Activated naive CD4-positive, alpha-beta T cell treated with anti-CD3 and anti-CD28 coated beads for 36 hours (primary cell): ENCODE results near the gene TENT5C. TPM values are rescaled to one million over a fixed set of nuclear protein-coding genes. Genes with fewer than 3 reads are reported as not detected.
A peak's percentile ranks its signal among the peaks of the same experiment; 100 is the strongest.

Experiments used
- CTCF ChIA-PET: fragments of 350-600 bp; sonication (Branson Sonifier 250); formaldehyde crosslinking; loops from one replicate; lab custom pipeline; 2021; ENCODE audit warnings: antibody characterized with exemption; lab: Charles Lee
- DNase-seq: peaks from one replicate; pipeline ENCODE4 v3.0.0-alpha.2; 2020
- H3K27ac Mint-ChIP-seq: one replicate; pipeline ENCODE4 v1.8.0; 2021; ENCODE audit warnings: mild to moderate bottlenecking, mixed read lengths
- H3K27me3 Mint-ChIP-seq: one replicate; pipeline ENCODE4 v1.8.0; 2021; ENCODE audit warnings: low read depth, mixed read lengths
- H3K36me3 Mint-ChIP-seq: one replicate; pipeline ENCODE4 v1.8.0; 2021; ENCODE audit warnings: low read depth, mixed read lengths
- H3K4me1 Mint-ChIP-seq: one replicate; pipeline ENCODE4 v1.8.0; 2021; ENCODE audit warnings: low read depth, mixed read lengths
- H3K4me3 Mint-ChIP-seq: one replicate; pipeline ENCODE4 v1.8.0; 2021; ENCODE audit warnings: mild to moderate bottlenecking, moderate library complexity, mixed read lengths
- H3K9me3 Mint-ChIP-seq: one replicate; pipeline ENCODE4 v1.8.0; 2021; ENCODE audit warnings: mixed read lengths
- intact Hi-C: fragments of 100-400 bp; cut with micrococcal nuclease; formaldehyde crosslinking; loops from one replicate; pipeline ENCODE4 v1.15.1; 2023
- total RNA-seq, 2 experiments: library from RNA; stranded (reverse); gene quantifications; one replicate each; pipeline ENCODE4 v1.2.3, GENCODE V29; 2021

The TENT5C gene
- total RNA-seq, 2 experiments from 2014 or later: 10.7 to 11.2 TPM

DNA sequence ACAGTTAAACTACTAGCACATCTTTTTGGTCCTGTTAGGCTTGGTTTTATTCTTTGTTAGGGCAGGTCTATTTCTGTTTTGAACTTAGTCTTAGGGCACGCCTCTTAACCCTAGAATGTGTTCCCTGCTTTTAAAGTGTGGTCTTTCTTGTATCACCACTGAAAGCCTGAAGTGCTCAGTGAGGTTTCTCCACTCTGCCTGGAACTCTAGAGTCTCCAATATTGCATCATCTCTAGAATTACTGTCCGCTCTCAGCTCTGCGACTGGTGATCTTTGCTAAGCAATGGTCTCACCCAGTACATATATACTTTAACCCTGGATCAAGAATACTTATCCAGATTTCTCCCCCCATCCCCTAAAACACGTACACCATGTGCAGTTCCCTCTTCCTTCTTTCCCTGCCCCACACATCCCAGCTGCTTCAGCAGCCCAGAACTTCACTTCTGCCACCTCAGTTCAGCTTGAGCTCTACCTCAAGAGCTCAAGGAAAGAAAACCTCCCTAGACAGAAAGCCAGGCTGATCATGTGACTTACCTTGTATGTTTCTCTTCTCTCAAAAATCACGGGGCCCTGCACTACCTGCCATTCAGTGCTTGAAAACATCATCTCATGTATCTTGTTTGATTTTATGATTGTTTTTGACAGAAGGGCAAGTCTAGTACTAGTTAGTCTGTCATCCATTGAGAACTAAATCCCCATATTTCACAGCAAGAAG, 59.9 kb downstream of the TENT5C start:
- H3K27me3 Mint-ChIP-seq: peaks cover 6% of the 10 kb centered on the region
- CTCF ChIA-PET: interaction anchor here (0.8 to 3.9 kb wide), 7 partner anchors 9 to 131 kb away, joined by 3 to 24 read pairs (median 4); no protein-coding TSS in a partner anchor
- H3K27ac Mint-ChIP-seq: peak overlapping the region; percentile 71
- H3K36me3 Mint-ChIP-seq: peaks cover 8% of the 10 kb centered on the region
- no peak overlapping the region for H3K4me3 Mint-ChIP-seq
- peaks cover 9% of the 10 kb centered on the region for H3K9me3 Mint-ChIP-seq
- DNase-seq: no peak
- intact Hi-C loops: loop anchor here (2.0 kb wide), 3 partner anchors 897 to 1475 kb away; partner anchors contain the start of gene WARS2
- peaks cover 57% of the 10 kb centered on the region for H3K4me1 Mint-ChIP-seq

DNA sequence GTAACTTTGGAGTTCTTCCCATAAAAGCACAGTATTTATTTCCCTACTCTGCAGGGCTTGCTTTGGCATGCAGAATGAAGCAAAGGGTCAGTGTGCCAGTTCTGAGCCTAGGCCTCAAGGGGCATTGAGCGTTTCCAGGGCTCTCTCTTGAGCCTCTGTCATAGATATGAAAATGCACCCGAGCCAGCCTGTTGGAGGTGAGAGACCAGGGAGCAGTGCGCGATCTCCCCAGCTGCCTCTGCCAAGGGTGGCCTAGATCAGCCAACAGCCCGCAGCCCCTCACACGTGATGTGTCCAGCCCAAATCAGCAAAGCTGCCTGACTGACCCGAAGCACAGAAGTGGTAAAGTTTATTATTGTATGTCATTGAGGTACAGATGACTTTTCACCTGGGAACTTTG, 63.7 kb downstream of the TENT5C start:
- Mint-ChIP-seq H3K9me3 (no peaks in the 10 kb centered on the region), H3K4me3 (no peak overlapping the region), H3K4me1 (peaks cover 26% of the 10 kb centered on the region), H3K36me3 (peaks cover 2% of the 10 kb centered on the region), H3K27ac (no peak overlapping the region), H3K27me3 (peaks cover 13% of the 10 kb centered on the region)
- intact Hi-C loops: no loop called here
- CTCF ChIA-PET: interaction anchor here (0.7 to 3.0 kb wide), 4 partner anchors 78 to 135 kb away, joined by 4 to 13 read pairs (median 4); no protein-coding TSS in a partner anchor
- no peak for DNase-seq

DNA sequence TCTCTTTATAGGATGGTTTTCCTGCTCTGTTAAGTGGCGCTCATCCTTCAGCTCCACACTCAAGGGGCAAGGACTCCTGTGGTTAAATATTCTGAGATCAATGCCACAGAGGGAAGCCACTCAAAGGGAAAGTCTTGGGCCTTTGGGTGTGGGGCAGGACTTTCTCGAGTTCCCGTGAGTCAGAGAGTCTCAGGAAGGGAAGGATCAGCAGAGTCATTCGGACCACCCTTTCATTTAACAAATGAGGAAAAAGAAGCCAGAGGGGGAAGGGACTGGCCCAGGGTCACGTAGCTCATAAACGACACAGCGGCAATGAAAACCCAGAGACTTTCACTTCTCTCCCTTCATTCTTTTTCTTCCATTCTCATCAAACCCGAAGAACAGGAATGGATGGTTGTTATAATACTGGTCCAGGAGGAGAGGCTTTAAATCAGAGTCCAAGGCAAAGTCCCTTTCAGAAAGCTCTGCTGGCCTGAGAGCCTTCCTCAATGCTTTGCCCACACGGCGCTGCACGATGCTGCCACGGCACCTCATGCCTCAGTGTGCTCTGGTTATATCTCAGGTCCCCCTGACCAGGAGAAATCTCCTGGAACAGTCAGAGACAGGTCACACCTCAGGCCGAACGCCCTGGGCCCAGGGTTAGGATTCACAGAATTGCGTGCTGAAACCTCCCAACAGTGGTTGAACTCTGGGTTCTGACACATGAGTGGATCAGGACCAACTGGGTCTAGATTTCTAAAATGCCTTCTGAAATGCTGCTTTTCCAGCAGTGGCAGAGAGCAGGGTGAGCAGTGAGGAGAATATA, 65.3 kb downstream of the TENT5C start:
- H3K36me3 Mint-ChIP-seq: peaks cover 2% of the 10 kb centered on the region
- DNase-seq: no peak
- intact Hi-C loops: no loop called here
- no peak overlapping the region for H3K4me3 Mint-ChIP-seq
- CTCF ChIA-PET: interaction anchor here (1.0 to 3.0 kb wide), 2 partner anchors 123 to 136 kb away, joined by 3 to 13 read pairs; no protein-coding TSS in a partner anchor
- no peak overlapping the region for H3K27ac Mint-ChIP-seq
- no peaks in the 10 kb centered on the region for H3K9me3 Mint-ChIP-seq
- H3K27me3 Mint-ChIP-seq: peaks cover 13% of the 10 kb centered on the region
- H3K4me1 Mint-ChIP-seq: peaks cover 10% of the 10 kb centered on the region

- intact Hi-C loops: no loop called here
These were observed 66.1 kb downstream of the TENT5C start for GRCh38 chr1:117671781-117672501.

DNA sequence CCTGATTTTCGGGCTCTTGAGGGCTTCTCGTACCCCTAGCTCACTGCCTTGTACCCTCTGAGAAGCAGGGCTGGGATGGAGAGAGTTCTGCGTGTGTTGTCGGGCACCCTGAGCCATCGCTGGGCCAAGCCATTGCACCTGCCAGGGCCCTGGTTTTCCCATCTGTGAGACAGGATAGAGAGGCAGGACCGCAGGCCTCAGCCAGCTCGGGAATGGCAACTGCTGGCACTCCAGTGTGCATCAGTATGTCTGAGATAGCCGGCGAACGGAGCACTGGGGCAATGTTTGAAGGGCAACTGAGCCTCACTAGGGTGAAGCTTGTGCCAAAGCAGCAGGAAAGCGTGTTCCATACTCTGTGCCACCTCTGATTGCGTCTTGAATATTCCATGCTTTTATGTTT, 66.9 kb downstream of the TENT5C start:
- Mint-ChIP-seq H3K4me3 (no peak overlapping the region), H3K27ac (no peak overlapping the region), H3K36me3 (no peaks in the 10 kb centered on the region), H3K4me1 (peaks cover 5% of the 10 kb centered on the region), H3K9me3 (no peaks in the 10 kb centered on the region), H3K27me3 (peaks cover 11% of the 10 kb centered on the region)
- DNase-seq: no peak
- CTCF ChIA-PET: interaction anchor here (0.6 to 5.9 kb wide), 6 partner anchors 17 to 138 kb away, joined by 3 to 41 read pairs (median 8); no protein-coding TSS in a partner anchor
- intact Hi-C loops: no loop called here

More at GRCh38 chr1:117671781-117672501, 66.1 kb downstream of the TENT5C start:
- DNase-seq: peak; percentile 40
- Mint-ChIP-seq H3K27me3 (peaks cover 11% of the 10 kb centered on the region), H3K4me3 (no peak overlapping the region), H3K36me3 (no peaks in the 10 kb centered on the region), H3K4me1 (peaks cover 8% of the 10 kb centered on the region), H3K27ac (no peak overlapping the region), H3K9me3 (no peaks in the 10 kb centered on the region)
- CTCF ChIA-PET: interaction anchor here (0.6 to 5.9 kb wide), 5 partner anchors 18 to 137 kb away, joined by 3 to 41 read pairs (median 3); no protein-coding TSS in a partner anchor

DNA sequence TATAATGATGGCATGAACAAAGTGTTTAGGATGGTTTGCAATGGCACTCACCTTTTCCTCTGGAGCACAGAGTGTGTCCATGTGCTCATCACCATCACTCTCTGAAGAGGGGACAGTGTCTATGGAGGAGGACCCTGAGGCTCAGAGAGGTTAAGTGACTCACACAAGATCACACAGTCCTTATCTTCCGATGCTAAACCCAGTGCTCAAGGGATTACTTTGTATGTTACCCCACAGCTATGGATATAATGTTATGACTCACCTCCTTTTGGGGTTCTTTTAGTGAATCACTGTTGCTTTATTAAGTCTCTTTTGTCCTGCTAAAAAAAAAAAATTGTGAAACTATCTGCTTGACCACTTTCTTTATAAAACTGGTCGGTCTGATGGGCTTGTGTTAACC, 67.6 kb downstream of the TENT5C start:
- DNase-seq: no peak
- intact Hi-C loops: no loop called here
- peaks cover 4% of the 10 kb centered on the region for H3K4me1 Mint-ChIP-seq
- peaks cover 11% of the 10 kb centered on the region for H3K27me3 Mint-ChIP-seq
- H3K27ac Mint-ChIP-seq: no peak overlapping the region
- CTCF ChIA-PET: interaction anchor here (0.6 to 5.9 kb wide), 10 partner anchors 8 to 236 kb away, joined by 3 to 41 read pairs (median 10); no protein-coding TSS in a partner anchor
- H3K4me3 Mint-ChIP-seq: no peak overlapping the region
- no peaks in the 10 kb centered on the region for H3K9me3 Mint-ChIP-seq
- H3K36me3 Mint-ChIP-seq: no peaks in the 10 kb centered on the region

GRCh38 chr1:117674521-117675400, 68.9 kb downstream of the TENT5C start:
- H3K4me3 Mint-ChIP-seq: no peak overlapping the region
- DNase-seq: peak; percentile 73
- no peaks in the 10 kb centered on the region for H3K9me3 Mint-ChIP-seq
- peak overlapping the region; percentile 46 for H3K27ac Mint-ChIP-seq
- intact Hi-C loops: loop anchor here (1.0 to 2.0 kb wide), 5 partner anchors 68 to 220 kb away; partner anchors contain the start of gene TENT5C
- H3K27me3 Mint-ChIP-seq: peaks cover 11% of the 10 kb centered on the region
- CTCF ChIA-PET: interaction anchor here (0.8 to 5.9 kb wide), 21 partner anchors 8 to 235 kb away, joined by 3 to 41 read pairs (median 4); partner anchors contain the start of gene TENT5C
- peaks cover 4% of the 10 kb centered on the region for H3K4me1 Mint-ChIP-seq
- H3K36me3 Mint-ChIP-seq: no peaks in the 10 kb centered on the region

GRCh38 chr1:117675907-117676430, 70.1 kb downstream of the TENT5C start:
- CTCF ChIA-PET: interaction anchor here (0.6 to 5.9 kb wide), 11 partner anchors 11 to 433 kb away, joined by 3 to 41 read pairs (median 4); partner anchors contain the start of gene TENT5C
- H3K36me3 Mint-ChIP-seq: no peaks in the 10 kb centered on the region
- H3K27ac Mint-ChIP-seq: no peak overlapping the region
- peaks cover 4% of the 10 kb centered on the region for H3K4me1 Mint-ChIP-seq
- no peaks in the 10 kb centered on the region for H3K9me3 Mint-ChIP-seq
- no peak overlapping the region for H3K4me3 Mint-ChIP-seq
- no peak for DNase-seq
- intact Hi-C loops: loop anchor here (2.0 kb wide), 1 partner anchor 219 kb away; no protein-coding TSS in a partner anchor
- H3K27me3 Mint-ChIP-seq: peaks cover 11% of the 10 kb centered on the region

DNA sequence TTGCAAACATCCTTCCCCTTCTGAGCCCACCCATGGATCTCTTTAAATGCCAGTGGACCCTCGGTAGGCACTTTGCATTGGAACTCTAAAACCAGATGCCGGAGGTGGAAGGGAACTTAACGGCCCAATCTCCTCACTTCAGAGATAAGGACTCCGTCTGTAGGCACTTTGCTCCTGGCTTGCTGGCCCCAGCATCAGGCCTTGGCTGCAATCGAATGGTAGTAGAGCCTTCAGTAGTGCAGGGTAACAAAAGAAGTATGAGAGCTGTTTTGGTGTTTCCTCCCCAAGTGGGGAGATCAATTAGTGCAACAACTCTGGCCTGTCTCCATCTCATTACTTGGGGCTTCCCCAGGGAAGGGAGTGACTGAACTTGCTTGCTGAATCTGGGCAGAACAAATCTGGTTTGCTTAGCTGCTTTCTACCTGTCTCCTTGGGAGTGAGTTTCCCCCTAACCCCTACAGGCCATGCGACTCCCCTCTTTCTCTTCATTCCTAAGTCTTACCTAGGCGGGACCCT, 70.8 kb downstream of the TENT5C start:
- intact Hi-C loops: no loop called here

More for the DNA sequence above, 70.8 kb downstream of the TENT5C start:
- Mint-ChIP-seq H3K36me3 (no peaks in the 10 kb centered on the region), H3K9me3 (no peaks in the 10 kb centered on the region), H3K4me3 (no peak overlapping the region), H3K4me1 (peaks cover 4% of the 10 kb centered on the region), H3K27ac (no peak overlapping the region), H3K27me3 (peaks cover 11% of the 10 kb centered on the region)
- CTCF ChIA-PET: interaction anchor here (0.9 to 5.9 kb wide), 8 partner anchors 11 to 142 kb away, joined by 3 to 41 read pairs (median 4); no protein-coding TSS in a partner anchor
- DNase-seq: no peak
